ENCODE results near the gene ZMYM4. TPM values are rescaled to one million over a fixed set of nuclear protein-coding genes. Genes with fewer than 3 reads are reported as not detected.

The ZMYM4 gene
- total RNA-seq, 1 donor from 2014 or later: 95.8 TPM

GRCh38 chr1:35441926-35442579 lies 173.5 kb downstream of the ZMYM4 start:
- no peak for DNase-seq (ENCODE audit: low spot score, unreplicated experiment)
- Mint-ChIP-seq H3K4me1 (ENCODE audit: low read depth) (peaks cover 3% of the 10 kb centered on the region), H3K9me3 (ENCODE audit: low read depth) (no peaks in the 10 kb centered on the region)

GRCh38 chr1:35442734-35443133 lies 174.2 kb downstream of the ZMYM4 start:
- H3K4me1 Mint-ChIP-seq (ENCODE audit: low read depth): peaks cover 3% of the 10 kb centered on the region
- DNase-seq (ENCODE audit: low spot score, unreplicated experiment): no peak
- H3K4me3 Mint-ChIP-seq (ENCODE audit: low read depth): no peak overlapping the region
- no peaks in the 10 kb centered on the region for H3K27me3 Mint-ChIP-seq
- no peak overlapping the region for H3K27ac Mint-ChIP-seq
- peaks cover 19% of the 10 kb centered on the region for H3K36me3 Mint-ChIP-seq (ENCODE audit: insufficient read depth)
- H3K9me3 Mint-ChIP-seq (ENCODE audit: low read depth): no peaks in the 10 kb centered on the region
- TF ChIP-seq CTCF (IDR thresholded peaks at IDR 0.05; ENCODE audit: unreplicated experiment): no peak

More at GRCh38 chr1:35441926-35442579, 173.5 kb downstream of the ZMYM4 start:
- H3K27me3 Mint-ChIP-seq: no peaks in the 10 kb centered on the region
- no peak overlapping the region for H3K27ac Mint-ChIP-seq
- H3K36me3 Mint-ChIP-seq (ENCODE audit: insufficient read depth): peaks cover 16% of the 10 kb centered on the region
- H3K4me3 Mint-ChIP-seq (ENCODE audit: low read depth): no peak overlapping the region
- no peak for TF ChIP-seq CTCF (IDR thresholded peaks at IDR 0.05; ENCODE audit: unreplicated experiment)

- TF ChIP-seq CTCF (IDR thresholded peaks at IDR 0.05; ENCODE audit: unreplicated experiment): no peak
- Mint-ChIP-seq H3K4me1 (ENCODE audit: low read depth) (peaks cover 3% of the 10 kb centered on the region), H3K4me3 (ENCODE audit: low read depth) (no peak overlapping the region), H3K36me3 (ENCODE audit: insufficient read depth) (peaks cover 16% of the 10 kb centered on the region), H3K9me3 (ENCODE audit: low read depth) (no peaks in the 10 kb centered on the region), H3K27ac (no peak overlapping the region), H3K27me3 (no peaks in the 10 kb centered on the region)
- DNase-seq (ENCODE audit: low spot score, unreplicated experiment): no peak
These were observed 175.4 kb downstream of the ZMYM4 start for GRCh38 chr1:35443768-35444518.

GRCh38 chr1:35444519-35444774 lies 175.9 kb downstream of the ZMYM4 start:
- Mint-ChIP-seq H3K36me3 (ENCODE audit: insufficient read depth) (peaks cover 12% of the 10 kb centered on the region), H3K9me3 (ENCODE audit: low read depth) (no peaks in the 10 kb centered on the region)

GRCh38 chr1:35447278-35447677 lies 178.8 kb downstream of the ZMYM4 start:
- no peak for TF ChIP-seq CTCF (IDR thresholded peaks at IDR 0.05; ENCODE audit: unreplicated experiment)
- no peaks in the 10 kb centered on the region for H3K27me3 Mint-ChIP-seq
- no peaks in the 10 kb centered on the region for H3K9me3 Mint-ChIP-seq (ENCODE audit: low read depth)
- peaks cover 6% of the 10 kb centered on the region for H3K4me1 Mint-ChIP-seq (ENCODE audit: low read depth)
- peaks cover 11% of the 10 kb centered on the region for H3K36me3 Mint-ChIP-seq (ENCODE audit: insufficient read depth)
- no peak overlapping the region for H3K4me3 Mint-ChIP-seq (ENCODE audit: low read depth)
- H3K27ac Mint-ChIP-seq: no peak overlapping the region
- DNase-seq (ENCODE audit: low spot score, unreplicated experiment): no peak

More at GRCh38 chr1:35444519-35444774, 175.9 kb downstream of the ZMYM4 start:
- TF ChIP-seq CTCF (IDR thresholded peaks at IDR 0.05; ENCODE audit: unreplicated experiment): no peak
- no peak overlapping the region for H3K4me3 Mint-ChIP-seq (ENCODE audit: low read depth)
- peaks cover 3% of the 10 kb centered on the region for H3K4me1 Mint-ChIP-seq (ENCODE audit: low read depth)
- no peak overlapping the region for H3K27ac Mint-ChIP-seq
- no peak for DNase-seq (ENCODE audit: low spot score, unreplicated experiment)
- H3K27me3 Mint-ChIP-seq: no peaks in the 10 kb centered on the region
